Astrocyte of the cerebellum (primary cell): ENCODE results near the gene GRIN3A.
"Not testable (repeated sequence)": the region's sequence is repeated elsewhere in the genome, so short reads cannot be mapped to it uniquely, and the experiment has no call there.

ENCODE experiments used
- DNase-seq: peaks from one replicate; pipeline ENCODE4 v3.0.0-alpha.2; 2011; ENCODE audit warnings: low read depth
- H3K4me3 ChIP-seq: 2 replicates; pipeline ENCODE4 v1.5.1; 2011; ENCODE audit warnings: mild to moderate bottlenecking, low read depth, low read length, moderate library complexity
- in situ Hi-C: cut with HindIII; loops from 2 replicates; pipeline ENCODE4 v1.10.0; 2017; ENCODE audit warnings: low sequenced_read_pairs
- TF ChIP-seq, protein P1 (sequence below): IDR thresholded peaks from 2 replicates; pipeline ENCODE4 v1.5.1; 2012; ENCODE audit warnings: low read length, low read depth, moderate library complexity, mild to moderate bottlenecking; ENCODE audit errors: missing control alignments

The GRIN3A gene

DNA sequence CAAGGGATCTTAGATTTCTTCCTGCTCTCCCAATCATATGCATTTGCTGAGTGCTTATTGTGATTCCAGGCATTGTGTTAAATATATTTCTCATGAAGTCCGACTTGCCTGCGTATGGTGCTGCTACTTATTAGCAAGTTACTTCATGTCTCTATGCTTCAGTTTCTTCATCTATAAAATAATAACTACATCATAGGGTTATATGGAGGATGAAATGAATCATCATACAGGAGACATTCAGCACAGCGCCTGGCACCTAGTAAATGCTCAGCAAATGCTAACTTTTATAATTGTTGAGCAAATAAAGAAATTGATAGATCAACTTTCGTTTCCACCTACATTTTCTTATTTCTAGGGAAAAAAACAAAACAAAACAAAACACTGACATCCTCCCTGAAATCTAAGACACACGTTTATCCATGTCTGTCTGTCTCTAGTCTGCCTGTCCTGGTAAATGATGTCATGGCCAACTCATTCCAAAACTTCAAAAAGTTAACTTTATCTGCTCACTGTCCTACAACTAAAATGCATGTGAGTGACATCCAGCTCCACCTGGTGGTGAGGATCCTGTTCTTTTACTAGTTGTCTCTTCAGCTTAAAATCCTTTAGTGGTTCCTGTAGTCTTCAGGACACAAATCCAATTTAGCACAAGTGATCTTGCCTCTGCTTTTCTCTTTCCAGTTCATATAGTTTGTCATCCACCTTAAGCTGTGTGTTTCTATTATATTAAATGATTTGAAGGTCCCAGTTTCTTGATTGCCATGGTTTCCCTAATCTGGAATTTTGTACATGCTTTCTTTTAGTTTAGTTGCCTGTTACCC, 171.3 kb downstream of the GRIN3A start:
- H3K4me3 ChIP-seq, result no peak overlapping the region
- DNase-seq, result peak; percentile 19
- TF ChIP-seq, protein P1, sequence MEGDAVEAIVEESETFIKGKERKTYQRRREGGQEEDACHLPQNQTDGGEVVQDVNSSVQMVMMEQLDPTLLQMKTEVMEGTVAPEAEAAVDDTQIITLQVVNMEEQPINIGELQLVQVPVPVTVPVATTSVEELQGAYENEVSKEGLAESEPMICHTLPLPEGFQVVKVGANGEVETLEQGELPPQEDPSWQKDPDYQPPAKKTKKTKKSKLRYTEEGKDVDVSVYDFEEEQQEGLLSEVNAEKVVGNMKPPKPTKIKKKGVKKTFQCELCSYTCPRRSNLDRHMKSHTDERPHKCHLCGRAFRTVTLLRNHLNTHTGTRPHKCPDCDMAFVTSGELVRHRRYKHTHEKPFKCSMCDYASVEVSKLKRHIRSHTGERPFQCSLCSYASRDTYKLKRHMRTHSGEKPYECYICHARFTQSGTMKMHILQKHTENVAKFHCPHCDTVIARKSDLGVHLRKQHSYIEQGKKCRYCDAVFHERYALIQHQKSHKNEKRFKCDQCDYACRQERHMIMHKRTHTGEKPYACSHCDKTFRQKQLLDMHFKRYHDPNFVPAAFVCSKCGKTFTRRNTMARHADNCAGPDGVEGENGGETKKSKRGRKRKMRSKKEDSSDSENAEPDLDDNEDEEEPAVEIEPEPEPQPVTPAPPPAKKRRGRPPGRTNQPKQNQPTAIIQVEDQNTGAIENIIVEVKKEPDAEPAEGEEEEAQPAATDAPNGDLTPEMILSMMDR, result peak; percentile 60
- in situ Hi-C loops, result no loop called here

DNA sequence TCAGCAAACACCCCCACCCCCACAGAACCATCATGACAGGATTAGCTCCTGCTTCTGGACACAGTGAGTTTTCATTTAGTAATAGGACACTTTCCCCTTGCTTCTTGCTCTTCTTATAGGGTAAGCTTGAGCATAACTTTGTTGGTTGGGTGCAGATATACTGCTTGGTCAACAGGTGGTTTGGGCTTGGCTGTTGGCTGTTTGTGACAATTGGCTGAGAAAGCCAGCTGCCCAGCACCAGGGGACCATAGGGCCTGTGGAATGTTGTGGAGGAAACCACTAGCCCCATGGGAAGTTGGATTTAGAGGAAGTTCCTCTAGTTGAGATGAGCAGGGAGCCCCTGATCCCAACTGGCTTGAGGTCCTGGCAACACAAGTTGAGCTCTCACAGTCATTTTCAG, 174.2 kb downstream of the GRIN3A start:
- TF ChIP-seq, protein P1, result no peak
- in situ Hi-C loops, result no loop called here
- H3K4me3 ChIP-seq, result no peak overlapping the region
- DNase-seq, result no peak

DNA sequence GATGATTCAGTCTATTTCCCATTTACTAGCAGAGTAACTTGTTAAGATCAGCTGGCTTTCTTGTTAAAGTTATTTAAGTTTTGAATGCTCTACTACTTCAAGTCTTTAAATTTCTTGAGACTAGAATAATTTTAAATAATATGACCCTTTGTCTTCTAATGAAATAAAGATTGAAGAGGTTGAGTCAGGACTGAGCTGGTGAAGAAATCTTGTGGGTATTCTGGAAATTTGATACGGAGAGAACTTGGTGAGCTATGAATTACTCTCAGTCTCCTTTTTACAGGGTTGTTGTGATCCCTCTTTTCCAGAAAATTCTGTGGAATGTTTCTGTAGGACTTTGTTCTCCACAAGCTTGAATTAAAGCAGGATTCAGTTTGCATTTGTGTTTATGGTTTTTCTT, 175.5 kb downstream of the GRIN3A start:
- no peak overlapping the region for H3K4me3 ChIP-seq
- no peak for DNase-seq
- TF ChIP-seq, protein P1, result no peak
- in situ Hi-C loops, result no loop called here

DNA sequence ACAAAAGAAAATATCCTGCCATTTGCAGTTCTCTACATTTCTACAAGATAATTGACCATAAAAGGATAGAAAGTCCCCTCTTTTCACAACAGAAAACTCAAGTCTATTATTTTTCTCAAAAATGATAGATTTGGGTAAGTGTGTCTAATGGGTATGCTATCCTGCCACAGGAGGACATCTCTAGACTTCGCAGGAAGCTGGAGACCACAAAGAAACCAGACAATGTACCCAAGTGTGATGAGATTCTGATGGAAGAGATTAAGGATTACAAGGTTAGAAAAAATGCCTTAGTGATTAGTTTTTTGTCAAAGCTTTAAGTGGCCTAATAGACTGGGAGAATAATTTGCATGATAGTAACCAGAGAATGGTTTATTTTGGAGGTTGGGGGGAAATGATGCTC, 176.7 kb downstream of the GRIN3A start:
- TF ChIP-seq, protein P1, result no peak
- in situ Hi-C loops, result no loop called here
- DNase-seq, result no peak
- H3K4me3 ChIP-seq, result no peak overlapping the region

DNA sequence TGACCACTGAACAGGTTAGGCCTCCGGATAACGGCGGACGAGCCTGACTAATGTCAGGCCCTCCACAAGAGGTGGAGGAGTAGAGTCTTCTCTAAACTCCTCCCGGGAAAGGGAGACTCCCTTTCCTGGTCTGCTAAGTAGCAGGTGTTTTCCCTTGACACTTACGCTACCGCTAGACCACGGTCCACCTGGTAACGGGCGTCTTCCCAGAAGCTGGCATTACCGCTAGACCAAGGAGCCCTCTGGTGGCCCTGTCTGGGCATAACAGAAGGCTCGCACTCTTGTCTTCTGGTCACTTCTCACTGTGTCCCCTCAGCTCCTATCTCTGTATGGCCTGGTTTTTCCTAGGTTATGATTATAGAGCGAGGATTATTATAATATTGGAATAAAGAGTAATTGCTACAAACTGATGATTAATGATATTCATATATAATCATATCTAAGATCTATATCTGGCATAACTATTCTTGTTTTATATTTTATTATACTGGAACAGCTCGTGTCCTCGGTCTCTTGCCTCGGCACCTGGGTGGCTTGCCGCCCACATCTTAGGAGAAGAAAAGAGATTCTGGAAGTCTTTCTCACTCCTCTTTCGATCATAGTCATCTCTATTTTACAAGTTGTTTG, 188.9 kb downstream of the GRIN3A start:
- TF ChIP-seq, protein P1, result peak; percentile 15
- in situ Hi-C loops, DNase-seq, H3K4me3 ChIP-seq: not testable (repeated sequence)

DNA sequence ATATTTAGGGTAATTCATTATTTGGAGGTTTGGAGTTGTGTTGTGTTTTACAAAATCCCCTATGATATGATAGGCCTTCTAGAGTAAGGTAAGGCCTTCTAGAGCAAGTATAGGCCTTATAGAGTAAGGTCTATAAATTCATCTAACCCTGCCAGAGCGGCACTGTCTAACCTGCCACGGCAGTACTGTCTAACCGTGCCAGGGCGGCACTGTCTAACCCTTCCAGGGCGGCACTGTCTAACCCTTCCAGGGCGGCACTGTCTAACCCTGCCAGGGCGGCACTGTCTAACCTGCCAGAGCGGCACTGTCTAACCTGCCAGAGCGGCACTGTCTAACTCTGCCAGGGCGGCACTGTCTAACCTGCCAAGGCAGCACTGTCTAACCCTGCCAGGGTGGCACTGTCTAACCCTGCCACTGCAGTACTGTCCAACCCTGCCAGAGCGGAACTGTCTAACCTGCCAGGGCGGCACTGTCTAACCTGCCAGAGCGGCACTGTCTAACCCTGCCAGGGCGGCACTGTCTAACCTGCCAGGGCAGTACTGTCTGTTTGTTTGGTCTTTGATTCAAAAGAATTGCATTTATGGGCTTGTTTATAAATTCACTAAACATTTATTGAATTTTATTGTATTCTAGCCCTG, 195.2 kb downstream of the GRIN3A start:
- TF ChIP-seq, protein P1, result no peak
- no peak for DNase-seq
- no peak overlapping the region for H3K4me3 ChIP-seq
- in situ Hi-C loops, result no loop called here
